ENCODE data around the gene LAMA3.
"Not testable (repeated sequence)": the region's sequence is repeated elsewhere in the genome, so short reads cannot be mapped to it uniquely, and the experiment has no call there.

LAMA3 gene

GRCh38 chr18:23732439-23732838 is 43.2 kb downstream of the LAMA3 start:
- DNase-seq, result no peak

DNA sequence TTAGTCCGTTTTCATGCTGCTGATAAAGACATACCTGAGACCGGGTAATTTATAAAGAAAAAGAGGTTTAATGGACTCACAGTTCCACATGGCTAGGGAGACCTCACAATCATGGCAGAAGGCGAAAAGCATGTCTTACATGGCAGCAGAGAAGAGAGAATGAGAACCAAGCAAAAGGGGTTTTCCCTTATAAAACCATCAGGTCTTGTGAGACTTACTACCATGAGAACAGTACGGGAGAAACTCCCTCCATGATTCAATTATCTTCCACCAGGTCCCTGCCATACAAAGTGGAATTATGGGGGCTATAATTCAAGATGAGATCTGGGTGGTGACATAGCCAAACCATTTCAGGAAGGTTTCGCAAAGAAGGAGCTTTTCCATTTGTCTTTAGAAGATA is 44.0 kb downstream of the LAMA3 start:
- not testable (repeated sequence) for DNase-seq

GRCh38 chr18:23733895-23734294 is 44.6 kb downstream of the LAMA3 start:
- no peak for DNase-seq

- DNase-seq, result no peak
Observed at GRCh38 chr18:23735021-23735464, 45.8 kb downstream of the LAMA3 start.

- no peak for DNase-seq
Observed at GRCh38 chr18:23737578-23737977, 48.3 kb downstream of the LAMA3 start.

- no peak for DNase-seq
Observed at GRCh38 chr18:23738151-23738550, 48.9 kb downstream of the LAMA3 start.

GRCh38 chr18:23738575-23738974 is 49.3 kb downstream of the LAMA3 start:
- DNase-seq, result no peak

- no peak for DNase-seq
Observed at GRCh38 chr18:23740105-23740830, 51.0 kb downstream of the LAMA3 start.

- not testable (repeated sequence) for DNase-seq
Observed at GRCh38 chr18:23741967-23742366, 52.7 kb downstream of the LAMA3 start.

GRCh38 chr18:23743733-23744333 is 54.6 kb downstream of the LAMA3 start:
- no peak for DNase-seq

GRCh38 chr18:23745366-23745765 is 56.1 kb downstream of the LAMA3 start:
- no peak for DNase-seq

GRCh38 chr18:23746851-23747250 is 57.6 kb downstream of the LAMA3 start:
- DNase-seq, result no peak

DNA sequence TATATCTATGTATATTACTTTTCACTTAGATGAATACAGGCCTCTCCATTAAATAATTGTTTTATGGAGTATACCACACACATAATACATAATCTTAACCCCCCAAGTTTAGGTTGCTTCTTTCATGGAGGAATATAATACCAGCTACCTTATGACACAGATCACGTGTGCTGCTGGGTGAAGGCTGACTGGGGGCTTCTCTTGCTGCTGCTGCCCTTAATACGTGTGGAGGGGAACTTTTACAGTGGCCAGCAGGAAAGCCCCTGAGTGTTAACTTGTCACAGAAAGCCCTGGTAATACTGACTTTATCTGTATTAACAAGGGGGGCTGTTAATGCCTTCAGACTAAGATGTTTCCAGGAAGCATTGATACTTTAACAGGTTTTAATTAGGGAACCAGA is 63.1 kb downstream of the LAMA3 start:
- DNase-seq, result no peak

- peak; percentile 60 for DNase-seq
Observed at GRCh38 chr18:23752796-23753195, 63.5 kb downstream of the LAMA3 start.

- DNase-seq, result no peak
Observed at GRCh38 chr18:23756590-23757436, 67.6 kb downstream of the LAMA3 start.

GRCh38 chr18:23757437-23757733 is 68.1 kb downstream of the LAMA3 start:
- no peak for DNase-seq

DNA sequence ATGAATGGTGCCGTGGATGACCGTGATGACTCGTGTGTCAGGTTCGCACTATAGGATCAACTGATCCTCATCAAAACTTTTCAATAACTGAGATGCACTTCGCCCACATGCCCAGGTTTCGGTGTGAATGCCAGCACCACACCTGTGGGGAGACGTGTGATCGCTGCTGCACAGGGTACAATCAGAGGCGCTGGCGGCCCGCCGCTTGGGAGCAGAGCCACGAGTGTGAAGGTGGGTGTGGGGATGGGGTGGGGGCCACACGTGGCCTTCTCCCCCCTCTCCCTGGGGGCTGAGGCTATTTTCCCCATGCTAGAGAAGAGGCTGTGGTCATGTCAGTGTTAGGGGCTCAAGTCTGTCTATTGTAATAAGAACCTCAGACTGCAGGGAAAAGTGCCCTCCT is 69.0 kb downstream of the LAMA3 start:
- no peak for DNase-seq

- no peak for DNase-seq
Observed at GRCh38 chr18:23761941-23762340, 72.7 kb downstream of the LAMA3 start.

DNA sequence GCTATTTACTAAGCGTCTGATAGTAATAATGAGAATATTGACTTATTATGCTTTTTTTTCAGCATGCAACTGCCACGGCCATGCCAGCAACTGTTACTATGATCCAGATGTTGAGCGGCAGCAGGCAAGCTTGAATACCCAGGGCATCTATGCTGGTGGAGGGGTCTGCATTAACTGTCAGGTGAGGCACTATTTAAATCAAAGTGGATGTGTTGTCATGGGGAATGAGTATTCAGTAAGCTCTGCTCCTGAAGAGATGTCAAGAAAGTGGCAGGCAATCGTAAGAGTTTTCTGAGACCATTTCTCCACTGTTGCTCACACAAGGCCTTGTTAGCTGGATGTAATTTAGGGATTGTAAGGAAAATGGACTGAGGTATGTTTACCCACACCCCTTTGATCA is 74.1 kb downstream of the LAMA3 start:
- DNase-seq, result no peak

DNA sequence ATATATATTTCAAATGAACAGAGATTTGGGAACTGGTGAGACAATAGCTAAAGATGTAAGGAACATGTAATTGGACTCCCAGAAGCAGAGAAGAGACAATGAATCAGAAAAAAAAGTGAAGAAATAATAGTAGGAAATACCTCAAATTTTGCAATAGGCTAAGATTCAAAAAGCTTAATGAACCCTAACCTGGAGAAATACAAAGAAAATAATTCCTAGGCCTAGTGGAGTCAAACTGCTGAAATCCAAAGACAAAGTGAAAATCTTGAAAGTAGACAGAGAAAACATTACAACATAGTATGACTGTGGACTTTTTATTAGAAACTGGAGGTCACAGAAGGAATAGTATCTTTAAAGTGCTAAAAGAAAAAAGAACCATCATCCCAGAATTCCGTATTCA is 76.7 kb downstream of the LAMA3 start:
- DNase-seq, result no peak

- no peak for DNase-seq
Observed at GRCh38 chr18:23772327-23773024, 83.2 kb downstream of the LAMA3 start.

DNA sequence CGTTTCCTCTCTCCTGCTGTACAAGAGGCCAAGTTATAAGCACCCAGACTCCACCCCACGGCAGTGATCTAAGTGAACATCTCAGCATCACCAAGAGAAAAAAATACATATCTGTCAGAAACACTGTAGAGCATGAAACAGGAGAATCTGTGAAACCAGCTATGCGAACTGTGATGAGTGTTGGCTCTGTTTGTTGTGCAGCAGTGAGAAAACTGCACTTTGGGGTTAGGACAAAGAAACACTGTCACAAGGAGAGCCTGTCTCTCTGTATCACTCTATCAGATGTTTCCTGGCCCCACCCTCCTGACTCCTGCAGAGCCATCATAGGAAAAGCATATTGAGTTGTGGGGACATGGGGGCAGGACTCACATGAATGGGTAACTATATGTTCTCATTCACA is 87.1 kb downstream of the LAMA3 start:
- no peak for DNase-seq

GRCh38 chr18:23778828-23779227 is 89.6 kb downstream of the LAMA3 start:
- DNase-seq, result no peak

Measured in right forelimb (tissue), 1 donor.